ENCODE results near the gene PEPD. TPM values are rescaled to one million over a fixed set of nuclear protein-coding genes. Genes with fewer than 3 reads are reported as not detected.

PEPD gene
- total RNA-seq, 2 donors from 2014 or later = 52.2 to 67.9 TPM

DNA sequence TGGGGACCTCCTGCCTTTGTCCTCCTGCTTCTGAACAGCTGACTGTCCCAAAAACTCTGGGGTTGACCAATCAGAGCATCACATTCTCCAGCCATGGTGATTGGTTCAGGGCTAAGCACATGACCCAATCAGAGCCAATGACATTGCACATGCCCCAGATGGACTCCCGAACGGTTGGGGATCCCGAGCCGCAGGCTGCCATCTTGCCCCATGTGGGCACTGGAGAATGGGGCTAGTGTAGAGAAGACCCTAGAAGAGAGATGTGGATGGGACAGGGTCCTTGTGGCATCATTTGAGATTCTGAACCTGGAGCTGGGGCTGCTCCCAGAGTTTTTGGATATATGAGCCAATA lies 31.3 kb upstream of the PEPD start:
- Histone ChIP-seq H3K27me3 (ENCODE audit: control insufficient read depth, insufficient read depth, low read length, poor library complexity, severe bottlenecking) (no peaks in the 10 kb centered on the region), H3K27ac (ENCODE audit: low read depth, low read length) (no peak overlapping the region), H3K9ac (ENCODE audit: extremely low read depth, low read length, poor library complexity, severe bottlenecking) (no peak overlapping the region), H3K4me1 (ENCODE audit: control insufficient read depth, insufficient read depth, low read length) (no peaks in the 10 kb centered on the region), H3K36me3 (ENCODE audit: control insufficient read depth, insufficient read depth, low read length) (no peaks in the 10 kb centered on the region), H3K9me3 (ENCODE audit: control insufficient read depth, low read length) (no peaks in the 10 kb centered on the region), H3K4me3 (ENCODE audit: low read length) (no peak overlapping the region)
- H3K4me3 Mint-ChIP-seq = no peak overlapping the region
- no peak overlapping the region for H3K27ac Mint-ChIP-seq
- H3K27me3 Mint-ChIP-seq (ENCODE audit: insufficient read depth) = no peaks in the 10 kb centered on the region
- H3K9me3 Mint-ChIP-seq = no peaks in the 10 kb centered on the region
- H3K4me1 Mint-ChIP-seq = peaks cover 3% of the 10 kb centered on the region
- 84 to 97% methylated on average over 4 of the region's 4 CpGs for WGBS, 2 experiments (ENCODE audit: insufficient coverage in 1 of 2, insufficient read length in 1 of 2)
- TF ChIP-seq, protein P1, sequence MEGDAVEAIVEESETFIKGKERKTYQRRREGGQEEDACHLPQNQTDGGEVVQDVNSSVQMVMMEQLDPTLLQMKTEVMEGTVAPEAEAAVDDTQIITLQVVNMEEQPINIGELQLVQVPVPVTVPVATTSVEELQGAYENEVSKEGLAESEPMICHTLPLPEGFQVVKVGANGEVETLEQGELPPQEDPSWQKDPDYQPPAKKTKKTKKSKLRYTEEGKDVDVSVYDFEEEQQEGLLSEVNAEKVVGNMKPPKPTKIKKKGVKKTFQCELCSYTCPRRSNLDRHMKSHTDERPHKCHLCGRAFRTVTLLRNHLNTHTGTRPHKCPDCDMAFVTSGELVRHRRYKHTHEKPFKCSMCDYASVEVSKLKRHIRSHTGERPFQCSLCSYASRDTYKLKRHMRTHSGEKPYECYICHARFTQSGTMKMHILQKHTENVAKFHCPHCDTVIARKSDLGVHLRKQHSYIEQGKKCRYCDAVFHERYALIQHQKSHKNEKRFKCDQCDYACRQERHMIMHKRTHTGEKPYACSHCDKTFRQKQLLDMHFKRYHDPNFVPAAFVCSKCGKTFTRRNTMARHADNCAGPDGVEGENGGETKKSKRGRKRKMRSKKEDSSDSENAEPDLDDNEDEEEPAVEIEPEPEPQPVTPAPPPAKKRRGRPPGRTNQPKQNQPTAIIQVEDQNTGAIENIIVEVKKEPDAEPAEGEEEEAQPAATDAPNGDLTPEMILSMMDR (conservative IDR thresholded peaks at IDR 0.05) = no peak
- no peaks in the 10 kb centered on the region for H3K36me3 Mint-ChIP-seq (ENCODE audit: low read depth)
- no peak for DNase-seq

DNA sequence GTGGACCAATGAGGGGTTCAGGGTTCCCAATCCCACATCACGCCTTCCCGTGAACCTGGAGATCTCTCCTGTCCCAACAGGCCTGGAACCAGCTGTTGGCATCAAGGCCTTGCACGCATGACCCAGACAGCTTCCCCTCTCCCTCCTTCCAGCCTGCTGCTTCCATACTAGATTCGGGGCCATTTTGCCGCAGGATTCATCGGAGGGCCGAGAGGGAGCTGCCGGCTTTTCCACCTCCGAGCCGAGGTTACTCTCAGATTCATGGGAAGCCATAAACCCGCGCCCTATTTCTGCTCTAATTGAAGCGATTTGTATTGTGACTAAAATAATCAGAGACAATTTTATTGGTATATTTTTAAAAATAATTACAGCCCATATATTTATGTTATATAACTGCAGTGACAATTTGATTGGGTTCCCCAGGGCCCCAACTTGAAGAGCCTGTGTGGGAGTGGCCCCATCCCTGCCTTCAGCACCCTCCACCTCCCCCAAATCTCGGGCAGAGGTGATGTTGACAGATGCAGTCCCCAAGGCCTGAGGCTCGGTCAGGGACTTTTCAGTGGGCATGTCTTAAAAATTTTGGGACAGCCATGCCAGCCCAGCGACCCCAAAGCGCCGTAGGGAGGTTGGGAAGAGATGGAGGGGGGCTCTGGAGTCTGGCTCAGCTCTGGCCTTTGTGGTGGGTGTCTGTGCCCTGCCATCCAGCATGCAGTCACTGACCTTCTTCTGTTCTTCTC lies 30.8 kb upstream of the PEPD start:
- Mint-ChIP-seq H3K27me3 (ENCODE audit: insufficient read depth) (no peaks in the 10 kb centered on the region), H3K27ac (no peak overlapping the region), H3K4me1 (peaks cover 3% of the 10 kb centered on the region), H3K36me3 (ENCODE audit: low read depth) (no peaks in the 10 kb centered on the region), H3K9me3 (no peaks in the 10 kb centered on the region), H3K4me3 (no peak overlapping the region)
- 90 to 92% methylated on average over 11 to 17 of the region's 18 CpGs for WGBS, 2 experiments (ENCODE audit: insufficient coverage in 1 of 2, insufficient read length in 1 of 2)
- Histone ChIP-seq H3K27ac (ENCODE audit: low read depth, low read length) (no peak overlapping the region), H3K36me3 (ENCODE audit: control insufficient read depth, insufficient read depth, low read length) (no peaks in the 10 kb centered on the region), H3K4me3 (ENCODE audit: low read length) (no peak overlapping the region), H3K9ac (ENCODE audit: extremely low read depth, low read length, poor library complexity, severe bottlenecking) (no peak overlapping the region), H3K27me3 (ENCODE audit: control insufficient read depth, insufficient read depth, low read length, poor library complexity, severe bottlenecking) (no peaks in the 10 kb centered on the region), H3K9me3 (ENCODE audit: control insufficient read depth, low read length) (no peaks in the 10 kb centered on the region), H3K4me1 (ENCODE audit: control insufficient read depth, insufficient read depth, low read length) (no peaks in the 10 kb centered on the region)
- TF ChIP-seq, protein P1 (conservative IDR thresholded peaks at IDR 0.05) = no peak
- DNase-seq = no peak

DNA sequence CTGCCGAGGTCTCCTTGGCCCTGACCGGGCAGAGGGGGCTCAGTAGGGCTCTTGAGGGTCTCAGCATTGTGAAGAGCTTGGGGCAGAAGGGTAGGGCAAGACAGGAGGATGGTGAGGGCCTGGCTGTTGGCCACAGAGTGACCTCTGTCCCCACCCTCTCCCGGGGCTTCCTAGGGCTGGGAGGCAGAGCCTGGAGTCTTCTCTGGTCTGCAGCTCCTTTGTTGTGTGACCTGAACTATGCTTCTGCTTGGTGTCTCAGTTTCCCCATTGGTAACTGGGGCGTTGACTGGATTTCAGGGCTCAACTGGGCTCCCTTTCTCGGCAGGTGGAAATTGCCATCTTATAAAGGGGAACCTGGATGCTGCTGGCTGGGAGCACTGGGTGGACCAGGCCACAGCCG lies 30.1 kb upstream of the PEPD start:
- Histone ChIP-seq H3K36me3 (ENCODE audit: control insufficient read depth, insufficient read depth, low read length) (no peaks in the 10 kb centered on the region), H3K9me3 (ENCODE audit: control insufficient read depth, low read length) (no peaks in the 10 kb centered on the region), H3K4me1 (ENCODE audit: control insufficient read depth, insufficient read depth, low read length) (no peaks in the 10 kb centered on the region), H3K4me3 (ENCODE audit: low read length) (no peak overlapping the region), H3K27ac (ENCODE audit: low read depth, low read length) (no peak overlapping the region), H3K9ac (ENCODE audit: extremely low read depth, low read length, poor library complexity, severe bottlenecking) (no peak overlapping the region), H3K27me3 (ENCODE audit: control insufficient read depth, insufficient read depth, low read length, poor library complexity, severe bottlenecking) (no peaks in the 10 kb centered on the region)
- Mint-ChIP-seq H3K27me3 (ENCODE audit: insufficient read depth) (no peaks in the 10 kb centered on the region), H3K4me1 (peaks cover 3% of the 10 kb centered on the region), H3K4me3 (no peak overlapping the region), H3K9me3 (no peaks in the 10 kb centered on the region), H3K36me3 (ENCODE audit: low read depth) (no peaks in the 10 kb centered on the region), H3K27ac (no peak overlapping the region)
- 85 to 100% methylated on average over 2 to 6 of the region's 6 CpGs for WGBS, 2 experiments (ENCODE audit: insufficient coverage in 1 of 2, insufficient read length in 1 of 2)
- DNase-seq = no peak
- TF ChIP-seq, protein P1 (conservative IDR thresholded peaks at IDR 0.05) = no peak

Measured in endodermal cell (in vitro differentiated cells).